Measurements from ENCODE around the gene CYRIA. TPM values are rescaled to one million over a fixed set of nuclear protein-coding genes. Genes with fewer than 3 reads are reported as not detected.

CYRIA gene
- polyA plus RNA-seq, 1 experiment, result not detected

- CTCF ChIA-PET, result interaction anchor here (3.4 kb wide), 1 partner anchor 14 kb away, joined by 12 read pairs; no protein-coding TSS in a partner anchor
- Histone ChIP-seq H3K4me3 (ENCODE audit: low read depth, low read length) (no peak overlapping the region), H3K27me3 (ENCODE audit: control insufficient read depth, insufficient read depth, low read length) (no peaks in the 10 kb centered on the region), H3K36me3 (ENCODE audit: control insufficient read depth, insufficient read depth, low read length) (no peaks in the 10 kb centered on the region)
- no peak for TF ChIP-seq CTCF (IDR thresholded peaks at IDR 0.05; ENCODE audit: insufficient read depth, low read depth, low read length)
- no peak for DNase-seq (ENCODE audit: low read depth)
- POLR2A ChIA-PET, result no interaction called here
Observed at GRCh38 chr2:16622399-16622968, 43.1 kb downstream of the CYRIA start.

- H3K4me3 ChIP-seq (ENCODE audit: low read depth, low read length), result no peak overlapping the region
- no peak for TF ChIP-seq CTCF (IDR thresholded peaks at IDR 0.05; ENCODE audit: insufficient read depth, low read depth, low read length)
- H3K27me3 ChIP-seq (ENCODE audit: control insufficient read depth, insufficient read depth, low read length), result no peaks in the 10 kb centered on the region
- no peak for DNase-seq (ENCODE audit: low read depth)
- ChIA-PET POLR2A (no interaction called here), CTCF (interaction anchor here (1.0 to 3.4 kb wide), 3 partner anchors 9 to 135 kb away, joined by 3 to 12 read pairs (median 4); no protein-coding TSS in a partner anchor)
- no peaks in the 10 kb centered on the region for H3K36me3 ChIP-seq (ENCODE audit: control insufficient read depth, insufficient read depth, low read length)
Observed at GRCh38 chr2:16621316-16621715, 44.3 kb downstream of the CYRIA start.

GRCh38 chr2:16620590-16620989 lies 45.0 kb downstream of the CYRIA start:
- TF ChIP-seq CTCF (IDR thresholded peaks at IDR 0.05; ENCODE audit: insufficient read depth, low read depth, low read length), result no peak
- POLR2A ChIA-PET, result no interaction called here
- CTCF ChIA-PET, result interaction anchor here (1.8 kb wide), 1 partner anchor 136 kb away, joined by 4 read pairs; no protein-coding TSS in a partner anchor
- no peaks in the 10 kb centered on the region for H3K36me3 ChIP-seq (ENCODE audit: control insufficient read depth, insufficient read depth, low read length)
- no peak overlapping the region for H3K4me3 ChIP-seq (ENCODE audit: low read depth, low read length)
- DNase-seq (ENCODE audit: low read depth), result no peak
- H3K27me3 ChIP-seq (ENCODE audit: control insufficient read depth, insufficient read depth, low read length), result no peaks in the 10 kb centered on the region

- ChIA-PET CTCF (interaction anchor here (1.2 to 1.8 kb wide), 3 partner anchors 11 to 137 kb away, joined by 3 to 4 read pairs (median 4); no protein-coding TSS in a partner anchor), POLR2A (no interaction called here)
- Histone ChIP-seq H3K36me3 (ENCODE audit: control insufficient read depth, insufficient read depth, low read length) (no peaks in the 10 kb centered on the region), H3K27me3 (ENCODE audit: control insufficient read depth, insufficient read depth, low read length) (no peaks in the 10 kb centered on the region), H3K4me3 (ENCODE audit: low read depth, low read length) (no peak overlapping the region)
- TF ChIP-seq CTCF (IDR thresholded peaks at IDR 0.05; ENCODE audit: insufficient read depth, low read depth, low read length), result no peak
- no peak for DNase-seq (ENCODE audit: low read depth)
Observed at GRCh38 chr2:16619576-16620245, 45.9 kb downstream of the CYRIA start.

Measured in BJ (cell line).